H1 (cell line): Measurements from ENCODE around the gene ACSF3.

ENCODE experiments used
- CREB1 ChIP-seq: IDR thresholded peaks from 2 replicates; pipeline ENCODE4 v1.6.1; 2012; ENCODE audit warnings: inconsistent platforms
- POLR2A ChIP-seq, 2 experiments: IDR thresholded peaks; 1 replicate in 1 of 2; 2 replicates in 1 of 2; pipeline ENCODE4 v1.6.1; 2011; ENCODE audit warnings: low read depth in 2 of 2, low read length in 2 of 2, mild to moderate bottlenecking in 2 of 2; ENCODE audit errors: control extremely low read depth in 1 of 2
- TCF12 ChIP-seq: IDR thresholded peaks from 2 replicates; pipeline ENCODE4 v1.6.1; 2011; ENCODE audit warnings: low read depth, mild to moderate bottlenecking, low read length

- TF ChIP-seq CREB1: no peak
- TF ChIP-seq TCF12: no peak
- no peak for TF ChIP-seq POLR2A (IDR thresholded peaks at IDR 0.05; ENCODE audit: control extremely low read depth in 1 of 2, low read depth in 2 of 2, low read length in 2 of 2)
Measured at GRCh38 chr16:89200850-89201411, 107.3 kb downstream of the ACSF3 start.
